GM19238 (cell line): ENCODE results near the gene SCD5.

Source experiments
- DNase-seq: peaks from one replicate; pipeline ENCODE4 v3.0.0; 2011; ENCODE audit warnings: low spot score; ENCODE audit not compliant: insufficient read length

Gene SCD5

DNA sequence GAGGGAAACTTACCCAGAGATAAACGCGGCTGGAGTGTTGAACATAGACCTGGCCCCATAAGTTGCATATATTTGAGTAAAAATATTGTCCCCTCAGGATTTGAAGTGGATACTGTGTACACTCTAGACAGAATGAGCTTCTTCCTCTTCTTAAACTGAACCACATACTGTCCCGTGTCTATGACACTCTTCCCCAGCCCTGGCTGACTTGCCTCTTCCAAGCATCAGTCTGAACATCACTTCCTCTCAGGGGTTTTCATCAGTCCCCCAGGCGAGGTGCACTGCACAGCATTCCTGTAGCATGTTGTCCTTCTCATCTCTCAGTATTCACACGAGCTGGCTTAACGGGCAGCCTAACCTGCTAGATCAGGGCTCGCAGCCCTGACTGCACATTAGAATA is 156.3 kb downstream of the SCD5 start:
- DNase-seq: no peak

GRCh38 chr4:82640540-82640939 is 158.1 kb downstream of the SCD5 start:
- DNase-seq: no peak

DNA sequence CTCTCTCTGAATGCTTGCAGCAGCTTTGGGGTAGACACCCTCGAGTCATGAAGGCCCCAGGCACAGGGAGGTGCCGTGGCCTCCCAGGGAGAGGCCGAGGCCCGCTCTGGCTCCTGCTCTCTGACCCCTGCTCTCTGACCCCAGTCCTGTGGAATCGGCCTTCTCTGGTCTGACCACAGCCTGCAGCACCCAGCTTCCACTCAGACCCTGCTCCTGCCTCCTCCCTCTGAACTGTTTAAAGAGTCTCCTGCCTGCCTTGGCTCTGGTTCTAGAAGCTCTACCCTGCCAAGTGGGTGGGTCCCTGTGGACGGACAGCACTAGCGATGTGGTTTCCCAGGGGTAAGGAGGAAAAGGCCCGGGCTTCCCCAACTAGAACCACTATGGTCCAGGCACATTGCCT is 158.6 kb downstream of the SCD5 start:
- no peak for DNase-seq

DNA sequence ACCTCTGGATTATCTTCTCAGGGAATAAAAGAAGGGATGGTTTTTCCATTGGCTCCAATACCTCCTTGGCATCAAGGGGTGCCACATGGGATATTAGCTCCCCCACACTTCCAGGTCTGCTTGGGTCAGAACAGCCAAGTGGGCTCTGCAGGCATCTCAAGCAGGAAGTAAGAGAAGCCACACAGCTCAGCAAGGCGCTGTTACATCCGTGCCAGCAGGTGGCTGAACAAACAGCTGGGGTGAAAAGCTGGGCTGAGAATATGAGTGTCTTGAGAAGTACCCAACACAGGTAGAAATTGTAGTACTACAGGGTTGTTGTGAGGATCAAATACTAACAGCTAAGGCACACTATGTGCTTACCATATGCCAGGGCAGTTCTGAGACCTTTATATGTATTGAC is 160.1 kb downstream of the SCD5 start:
- DNase-seq: no peak

DNA sequence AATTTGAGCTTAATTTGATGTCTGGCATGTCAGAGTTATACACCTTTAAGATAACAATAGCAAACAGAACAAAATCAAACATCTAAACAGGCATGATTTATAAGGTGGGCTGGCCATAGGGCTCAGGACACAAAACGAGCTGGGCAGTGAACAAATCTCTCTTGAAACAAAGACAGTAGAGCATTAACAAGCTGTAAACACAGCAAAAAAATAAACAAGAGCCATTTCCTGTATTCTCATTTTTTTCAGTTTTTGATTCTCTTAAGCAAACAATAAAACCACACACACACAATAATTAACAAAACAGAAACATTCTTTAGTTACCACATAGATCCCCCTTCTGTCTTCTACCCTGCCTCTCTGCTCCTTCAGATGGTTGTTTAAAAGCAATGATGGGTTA is 168.5 kb downstream of the SCD5 start:
- DNase-seq: no peak

GRCh38 chr4:82629238-82630000 is 169.2 kb downstream of the SCD5 start:
- no peak for DNase-seq

- no peak for DNase-seq
These were observed 172.2 kb downstream of the SCD5 start for GRCh38 chr4:82626251-82626868.

DNA sequence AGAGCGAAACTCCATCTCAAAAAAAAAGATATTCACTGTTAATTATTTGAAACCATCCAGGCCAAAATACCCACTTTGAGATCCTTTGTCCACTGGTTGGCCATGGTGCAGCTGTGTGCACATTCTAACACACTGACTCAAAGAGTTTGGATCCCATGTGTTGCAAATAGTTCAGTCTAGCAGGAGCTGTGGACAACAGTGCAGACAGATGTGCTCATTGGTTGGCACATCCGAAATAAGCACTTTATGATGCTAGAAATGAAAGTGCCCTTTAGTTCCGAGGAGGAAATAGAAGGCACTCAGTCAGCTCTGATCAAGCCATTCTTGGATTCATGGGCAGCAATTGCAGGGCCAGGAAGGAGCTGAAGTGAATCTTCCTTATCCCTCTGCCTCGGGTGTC is 173.8 kb downstream of the SCD5 start:
- no peak for DNase-seq

- no peak for DNase-seq
These were observed 175.4 kb downstream of the SCD5 start for GRCh38 chr4:82623121-82623683.

- DNase-seq: no peak
These were observed 177.3 kb downstream of the SCD5 start for GRCh38 chr4:82621251-82621650.

- DNase-seq: no peak
These were observed 178.4 kb downstream of the SCD5 start for GRCh38 chr4:82620126-82620735.

DNA sequence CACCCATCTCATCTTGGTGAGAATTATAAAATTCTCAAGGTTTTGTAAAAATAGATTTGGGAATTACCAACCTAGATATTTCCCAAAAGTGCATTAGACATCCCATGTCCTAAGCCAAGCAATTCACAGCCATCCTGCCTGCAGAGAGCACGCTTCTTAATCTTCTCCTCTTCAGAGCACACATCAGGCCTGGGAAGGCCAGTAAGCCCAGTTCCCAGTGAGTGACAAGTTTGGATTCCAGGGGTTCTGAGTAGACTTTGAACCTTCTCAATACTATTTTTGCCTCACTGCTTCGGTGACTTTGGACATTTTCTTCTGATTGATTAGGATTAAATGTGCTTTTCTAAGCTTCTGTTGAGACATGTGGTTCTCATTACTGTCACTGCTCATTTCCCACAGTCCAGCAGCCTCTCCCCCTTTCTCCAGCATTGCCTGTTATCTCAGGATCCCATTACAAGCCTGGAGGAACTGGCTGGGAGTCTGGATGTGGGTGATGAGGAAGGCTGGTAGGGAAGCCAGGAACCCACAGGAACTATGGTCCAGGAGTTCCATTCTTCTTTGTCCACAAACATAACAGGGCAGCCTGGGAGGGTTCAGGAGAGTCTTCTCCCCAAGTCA is 180.4 kb downstream of the SCD5 start:
- no peak for DNase-seq

DNA sequence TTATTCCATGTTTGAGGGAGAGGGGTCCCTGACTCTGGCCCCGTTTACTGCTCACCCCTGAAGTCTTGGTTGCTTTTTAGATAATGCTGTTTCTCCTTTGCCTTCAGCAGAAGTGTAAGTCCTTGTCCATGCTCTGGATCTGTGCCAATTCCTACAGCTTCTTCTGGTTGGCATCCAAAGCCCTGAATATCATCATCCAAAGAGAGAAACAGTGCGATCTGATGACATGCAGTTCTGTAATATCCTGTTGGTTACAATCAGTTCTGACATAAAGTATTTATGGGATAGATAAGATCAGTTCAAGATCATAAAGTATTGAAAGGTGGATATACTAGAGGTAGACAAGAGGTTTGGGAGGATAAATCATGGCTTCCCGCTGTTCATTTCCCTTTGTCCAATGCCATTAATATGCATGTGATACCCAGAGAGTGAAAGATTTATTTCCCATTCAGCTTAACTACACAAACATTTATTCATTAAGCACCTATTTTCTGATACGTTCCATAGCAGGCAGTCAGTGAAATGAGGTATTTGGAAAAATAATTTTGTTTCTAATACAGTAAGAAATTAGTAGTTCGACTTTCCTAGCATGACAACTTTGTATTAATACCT is 183.7 kb downstream of the SCD5 start:
- no peak for DNase-seq

- DNase-seq: no peak
These were observed 185.5 kb downstream of the SCD5 start for GRCh38 chr4:82613121-82613520.

DNA sequence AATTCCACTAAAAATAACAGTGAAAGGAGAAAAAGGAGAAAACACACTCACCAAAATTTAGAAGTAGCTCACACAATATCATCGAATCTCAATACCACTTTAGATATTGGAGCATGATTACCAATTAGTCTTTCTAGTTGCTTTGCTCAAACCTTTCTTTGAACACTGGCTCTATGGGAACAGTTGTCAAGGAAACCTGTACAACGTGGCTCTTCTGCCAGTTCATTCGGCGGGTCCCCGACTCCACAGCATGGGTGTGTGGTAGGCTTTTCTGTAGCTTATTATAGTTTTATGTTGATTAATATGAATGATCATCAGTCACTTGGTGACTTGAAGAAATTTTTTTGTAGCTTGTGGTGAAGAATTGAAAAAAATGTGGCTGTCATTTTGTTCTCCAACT is 186.6 kb downstream of the SCD5 start:
- DNase-seq: no peak

- no peak for DNase-seq
These were observed 187.1 kb downstream of the SCD5 start for GRCh38 chr4:82611527-82611926.

DNA sequence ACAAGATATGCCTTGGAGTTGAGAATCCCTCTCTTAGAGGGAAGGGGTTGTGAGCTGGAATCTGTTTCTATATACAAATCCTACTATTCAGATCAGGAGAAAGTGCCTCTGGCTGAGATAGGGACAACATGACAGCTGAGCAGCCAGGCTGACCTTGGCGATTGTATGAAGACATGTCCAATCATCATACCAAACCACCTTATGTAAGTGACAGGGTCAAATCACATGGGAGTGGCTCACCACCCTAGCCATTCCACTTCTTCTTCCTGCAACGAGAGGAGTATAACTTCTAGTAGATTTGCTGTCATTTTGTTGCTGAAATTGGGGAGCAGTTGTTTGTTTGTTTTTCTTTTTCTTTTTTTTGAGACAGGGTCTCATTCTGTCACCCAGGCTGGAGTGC is 188.6 kb downstream of the SCD5 start:
- no peak for DNase-seq

- no peak for DNase-seq
These were observed 192.0 kb downstream of the SCD5 start for GRCh38 chr4:82606622-82607021.

- DNase-seq: no peak
These were observed 194.1 kb downstream of the SCD5 start for GRCh38 chr4:82604522-82604921.

DNA sequence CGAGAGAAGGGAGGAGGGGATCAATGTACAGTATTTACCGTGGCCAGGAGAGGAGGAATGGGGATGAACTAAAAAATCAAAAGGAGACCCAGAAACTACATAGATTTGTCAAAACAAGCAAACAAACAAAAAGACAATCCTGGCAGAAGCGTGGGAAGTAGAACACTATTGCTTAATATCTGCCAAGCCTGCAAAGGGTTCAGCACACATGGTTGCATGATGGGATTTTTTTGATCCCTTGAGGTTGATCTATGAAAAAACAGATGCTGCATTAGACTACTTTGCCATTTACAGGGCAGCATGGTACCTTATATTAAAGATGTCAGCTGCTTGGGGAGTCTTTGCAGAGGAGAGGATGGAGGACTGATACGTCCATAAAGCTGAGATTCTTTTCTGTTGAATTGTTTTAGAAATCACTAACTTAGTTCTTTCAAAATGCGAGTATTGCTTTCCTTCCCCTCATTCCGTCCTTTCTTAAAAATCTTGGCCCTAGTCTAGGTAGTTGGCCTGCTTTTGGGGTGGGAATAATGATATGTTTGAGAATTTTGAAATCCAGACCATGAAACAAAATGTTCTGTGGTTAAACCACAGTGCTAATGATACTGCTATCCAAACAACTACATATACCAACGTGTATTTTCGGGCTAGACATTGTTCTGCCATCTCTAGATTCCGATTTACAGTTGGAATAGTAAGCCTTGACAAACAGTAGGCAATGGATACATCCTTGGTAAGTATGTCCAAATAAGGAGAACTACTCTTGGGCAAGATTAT is 197.2 kb downstream of the SCD5 start:
- DNase-seq: no peak

GRCh38 chr4:82599336-82599735 is 199.3 kb downstream of the SCD5 start:
- DNase-seq: no peak
